Uterine smooth muscle cell (primary cell): Measurements from ENCODE around the gene ABCD4. TPM values are rescaled to one million over a fixed set of nuclear protein-coding genes. Genes with fewer than 3 reads are reported as not detected.

Source experiments
- total RNA-seq: library from RNA; depleted of rRNA; stranded (reverse); fragments of >200 nt; gene quantifications from 2 replicates; pipeline ENCODE4 v1.2.3, GENCODE V29; 2014

Gene ABCD4
- total RNA-seq = 22.4 and 33.1 TPM in 2 replicates

DNA sequence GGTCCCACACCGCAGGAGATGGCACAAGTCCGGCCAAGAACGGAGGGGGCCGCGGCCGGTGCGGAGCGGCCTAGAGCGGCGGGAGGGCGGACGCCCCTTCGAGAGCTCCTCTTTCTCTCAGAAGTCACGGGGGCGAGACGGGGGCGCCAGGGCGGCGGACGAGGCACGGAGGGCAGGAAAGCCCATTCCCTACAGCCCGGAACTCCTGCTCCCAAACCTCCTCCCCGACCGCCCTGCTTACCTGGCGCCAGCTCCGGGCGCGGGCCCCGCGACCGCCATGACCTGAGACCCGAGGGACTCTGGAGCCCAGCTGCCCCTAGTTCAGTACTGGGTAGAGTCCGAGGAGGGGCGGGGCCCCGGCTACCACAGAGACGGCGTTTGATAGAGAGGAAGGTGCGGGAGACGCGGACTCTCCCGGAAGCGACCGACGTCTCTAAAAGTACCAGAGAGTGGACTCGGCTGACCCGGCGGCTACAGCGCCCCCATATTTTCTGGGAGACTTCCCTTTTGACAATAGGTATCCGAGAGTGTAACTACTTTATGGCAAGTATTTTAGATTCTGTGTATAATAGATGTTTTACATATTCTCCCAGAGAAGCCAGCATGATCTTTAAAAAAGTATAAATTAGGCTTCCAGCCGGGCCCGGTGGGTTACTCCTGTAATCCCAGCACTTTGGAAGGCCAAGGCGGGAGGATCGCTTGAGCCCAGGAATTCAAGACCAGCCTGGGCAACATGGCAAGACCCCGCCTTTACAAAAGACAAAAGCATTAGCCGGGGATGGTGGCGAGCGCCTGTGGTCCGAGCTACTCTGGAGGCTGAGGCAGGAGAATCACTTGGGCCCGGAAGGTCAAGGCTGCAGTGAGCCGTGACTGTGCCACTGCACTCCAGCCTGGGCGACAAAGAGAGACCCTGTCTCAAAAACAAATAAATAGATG, at the start of gene ABCD4:
ABCD4 (minus strand) TSS at position 301 of the 936 bp plus-strand sequence; CDS start at position 279, 22 bp downstream.

DNA sequence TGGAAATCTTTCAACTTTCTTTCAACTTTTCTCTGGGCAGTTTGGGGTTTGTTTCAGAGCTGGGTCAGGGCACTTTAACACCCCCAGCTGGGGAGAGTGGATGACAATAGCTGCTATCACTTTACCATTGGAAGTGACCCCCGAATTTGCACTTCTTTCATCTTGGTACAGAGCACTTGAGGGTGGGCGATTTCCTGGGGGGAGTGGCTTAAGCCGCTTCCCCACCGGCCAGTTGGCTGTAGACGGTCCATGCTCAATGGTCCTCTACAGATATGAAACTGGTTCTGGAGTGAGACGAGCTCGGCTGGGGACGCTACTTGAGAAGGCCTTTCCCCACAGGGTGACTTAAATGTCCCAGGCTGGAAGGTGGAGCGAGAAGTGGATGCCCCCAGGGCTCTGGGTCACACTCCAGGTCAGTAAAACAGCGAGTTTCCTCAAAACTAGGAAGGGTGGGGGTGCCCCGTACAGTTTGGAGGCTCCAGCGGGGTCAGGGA, 45.6 kb upstream of the ABCD4 start, which contains the start of gene VRTN:
VRTN (plus strand) TSS at position 231 of the 494 bp plus-strand sequence. CDS start 8,313 bp downstream, outside the sequence.

GRCh38 chr14:74238974-74239847, 63.5 kb downstream of the ABCD4 start, which contains the start of gene VSX2:
Gene VSX2 (plus strand): TSS chr14:74239449. CDS start chr14:74239562, 113 bp downstream.

Other genes starting within 250 kb of the ABCD4 start
- 18.9 and 33.5 TPM in 2 replicates for gene ALDH6A1, start 218.5 kb downstream of the ABCD4 start, total RNA-seq
- gene LIN52, start 218.0 kb downstream of the ABCD4 start, total RNA-seq = 9.2 and 11.6 TPM in 2 replicates
- not detected in 2 replicates for gene VSX2, start 63.5 kb downstream of the ABCD4 start, total RNA-seq
- gene VRTN, start 45.5 kb upstream of the ABCD4 start, total RNA-seq = not detected in 2 replicates
- not detected in 2 replicates for gene SYNDIG1L, start 123.3 kb upstream of the ABCD4 start, total RNA-seq
- gene NPC2, start 190.4 kb upstream of the ABCD4 start, total RNA-seq = 283 and 312 TPM in 2 replicates
- 14.5 and 16.5 TPM in 2 replicates for gene ISCA2, start 190.8 kb upstream of the ABCD4 start, total RNA-seq